OCI-LY7 (cell line): Measurements from ENCODE around the gene FBXW8. TPM values are rescaled to one million over a fixed set of nuclear protein-coding genes. Genes with fewer than 3 reads are reported as not detected.

Experiments used
- BruUV-seq: library from RNA; stranded (reverse); fragments of 400-500 nt; replicated peaks from 2 replicates; lab custom pipeline; 2021; lab: Mats Ljungman, UMichigan
- CTCF ChIA-PET: fragments of 300-600 bp; sonication (Branson Sonifier 250); formaldehyde crosslinking; loops from one replicate; lab custom pipeline; 2022; ENCODE audit warnings: antibody characterized with exemption; ENCODE audit not compliant: unreplicated experiment; lab: Charles Lee
- POLR2A ChIA-PET: fragments of 300-600 bp; sonication (Branson Sonifier 250); formaldehyde crosslinking; loops from one replicate; lab custom pipeline; 2022; ENCODE audit warnings: antibody characterized with exemption; lab: Charles Lee
- DNase-seq: peaks from one replicate; pipeline ENCODE4 v3.0.0-alpha.2; 2015; ENCODE audit warnings: low spot score
- H2AFZ ChIP-seq: fragments of 200-600 bp; sonication (generic), shearing (Covaris generic); 2 replicates; pipeline ENCODE4 v1.6.1; 2014; ENCODE audit warnings: mild to moderate bottlenecking, antibody characterized with exemption, low read length, moderate library complexity
- H3K27ac ChIP-seq: fragments of 200-600 bp; sonication (generic); 2 replicates; pipeline ENCODE4 v1.5.1; 2014; ENCODE audit warnings: mixed run types, low read depth, mild to moderate bottlenecking, moderate library complexity, low read length, inconsistent platforms; ENCODE audit not compliant: poor library complexity, severe bottlenecking
- H3K36me3 ChIP-seq: fragments of 200-600 bp; sonication (generic); 2 replicates; pipeline ENCODE4 v1.6.1; 2014; ENCODE audit warnings: mild to moderate bottlenecking, antibody characterized with exemption, low read length, moderate library complexity, mixed read lengths; ENCODE audit not compliant: insufficient read depth
- H3K4me1 ChIP-seq: fragments of 200-600 bp; sonication (generic); 2 replicates; pipeline ENCODE4 v1.5.1; 2014; ENCODE audit warnings: mild to moderate bottlenecking, low read length; ENCODE audit not compliant: insufficient read depth, poor library complexity, severe bottlenecking
- H3K4me2 ChIP-seq: fragments of 200-600 bp; sonication (generic); 2 replicates; pipeline ENCODE4 v1.6.1; 2014; ENCODE audit warnings: mild to moderate bottlenecking, low read length
- H3K4me3 ChIP-seq: fragments of 200-600 bp; sonication (generic); 2 replicates; pipeline ENCODE4 v1.5.1; 2014; ENCODE audit warnings: mild to moderate bottlenecking, low read depth, low read length; ENCODE audit not compliant: poor library complexity, severe bottlenecking
- H3K79me2 ChIP-seq: fragments of 200-600 bp; sonication (generic); 2 replicates; pipeline ENCODE4 v1.6.1; 2016; ENCODE audit warnings: low read depth, mild to moderate bottlenecking, low read length, moderate library complexity, mixed read lengths; ENCODE audit not compliant: insufficient read depth
- H3K9me2 ChIP-seq: fragments of 200-600 bp; sonication (generic); 2 replicates; pipeline ENCODE4 v1.6.1; 2016; ENCODE audit warnings: mild to moderate bottlenecking, low read length, mixed read lengths; ENCODE audit not compliant: insufficient read depth
- H3K9me3 ChIP-seq: fragments of 200-600 bp; sonication (generic); 2 replicates; pipeline ENCODE4 v1.6.1; 2014; ENCODE audit warnings: mild to moderate bottlenecking, mixed run types, low read length, mixed read lengths
- H4K20me1 ChIP-seq: fragments of 200-600 bp; sonication (generic); 2 replicates; pipeline ENCODE4 v1.6.1; 2014; ENCODE audit warnings: mild to moderate bottlenecking, antibody characterized with exemption, low read length, moderate library complexity, mixed read lengths; ENCODE audit not compliant: insufficient read depth
- CTCF ChIP-seq: fragments of 200-600 bp; sonication (generic); conservative IDR thresholded peaks from 2 replicates; pipeline ENCODE4 v1.5.1; 2014; ENCODE audit warnings: mild to moderate bottlenecking, antibody characterized with exemption, low read length, moderate library complexity, mixed read lengths
- EZH2phosphoT487 ChIP-seq: fragments of 200-600 bp; sonication (generic); IDR thresholded peaks from 2 replicates; pipeline ENCODE4 v1.6.1; 2018; ENCODE audit warnings: low read depth, borderline replicate concordance, mild to moderate bottlenecking, mixed run types, antibody characterized with exemption, low read length, moderate library complexity, mixed read lengths
- intact Hi-C: fragments of 100-400 bp; cut with micrococcal nuclease; formaldehyde crosslinking; loops from one replicate; pipeline ENCODE4 v1.10.0; 2022; ENCODE audit not compliant: unreplicated experiment
- total RNA-seq, 2 experiments: library from RNA; depleted of rRNA in 1 of 2; stranded (reverse); fragments of >200 nt in 1 of 2; shearing (Covaris generic) in 1 of 2; gene quantifications; 2 replicates each; pipeline ENCODE4 v1.2.3, GENCODE V29; 2014 to 2022

The FBXW8 gene
- total RNA-seq, 2 experiments from 2014 or later, result 29.8 to 34.0 TPM

DNA sequence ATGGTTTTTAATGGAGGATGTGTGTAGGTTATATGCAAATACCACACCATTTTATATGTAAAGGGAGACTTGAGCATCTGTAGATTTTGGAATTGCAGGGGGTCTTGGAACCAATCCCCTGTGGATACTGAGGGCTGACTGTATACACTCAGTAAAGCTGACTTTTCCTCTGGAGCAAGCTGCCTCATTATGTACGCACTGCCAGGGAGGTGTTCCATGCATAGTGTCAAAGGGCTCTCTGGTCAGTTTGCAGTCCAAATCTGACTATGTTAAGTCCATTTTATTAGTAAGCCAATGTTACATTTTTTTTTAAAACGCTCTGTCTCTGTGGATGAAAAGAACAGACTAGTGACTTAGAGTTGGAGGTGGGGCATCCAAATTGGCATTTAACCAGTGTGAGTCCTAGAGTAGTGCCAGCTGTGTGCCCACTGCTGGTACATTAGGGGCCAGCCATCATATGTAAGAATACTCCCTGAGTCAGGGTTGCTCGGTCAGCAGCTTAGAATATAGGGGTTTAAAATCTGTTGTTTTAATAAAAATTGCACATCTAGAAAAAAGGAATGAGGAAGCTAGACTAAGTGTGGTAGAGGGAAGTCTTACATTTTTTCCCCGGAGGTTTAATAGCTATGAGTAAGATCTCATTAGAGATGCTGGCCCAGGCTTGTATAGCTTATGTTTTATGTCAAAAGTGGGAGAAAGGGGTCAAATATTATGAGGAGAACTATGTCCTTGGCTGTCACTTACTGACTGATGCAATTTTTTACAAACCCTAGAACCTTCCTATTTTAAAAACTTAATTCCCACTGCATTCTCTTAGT, 101.4 kb downstream of the FBXW8 start:
- no TSS peak for BruUV-seq
- H2AFZ ChIP-seq, result no peak overlapping the region
- H3K4me2 ChIP-seq, result no peak overlapping the region
- H3K9me2 ChIP-seq, result no peaks in the 10 kb centered on the region
- CTCF ChIA-PET, result no interaction called here
- no peak for DNase-seq
- no peak overlapping the region for H3K27ac ChIP-seq
- TF ChIP-seq CTCF, result no peak
- TF ChIP-seq EZH2phosphoT487, result no peak
- H3K4me1 ChIP-seq, result no peaks in the 10 kb centered on the region
- peaks cover 24% of the 10 kb centered on the region for H3K36me3 ChIP-seq
- no peaks in the 10 kb centered on the region for H3K79me2 ChIP-seq
- intact Hi-C loops, result no loop called here
- no peaks in the 10 kb centered on the region for H4K20me1 ChIP-seq
- POLR2A ChIA-PET, result interaction anchor here (0.6 to 1.5 kb wide), 5 partner anchors 9 to 115 kb away, joined by 3 to 7 read pairs (median 4); no protein-coding TSS in a partner anchor
- no peaks in the 10 kb centered on the region for H3K9me3 ChIP-seq
- H3K4me3 ChIP-seq, result no peak overlapping the region

GRCh38 chr12:117013726-117014125, 103.0 kb downstream of the FBXW8 start:
- Histone ChIP-seq H2AFZ (no peak overlapping the region), H3K9me3 (no peaks in the 10 kb centered on the region), H4K20me1 (no peaks in the 10 kb centered on the region), H3K4me3 (no peak overlapping the region), H3K4me2 (no peak overlapping the region), H3K36me3 (peaks cover 24% of the 10 kb centered on the region), H3K9me2 (no peaks in the 10 kb centered on the region), H3K79me2 (no peaks in the 10 kb centered on the region), H3K27ac (no peak overlapping the region), H3K4me1 (no peaks in the 10 kb centered on the region)
- ChIA-PET CTCF (interaction anchor here (1.0 kb wide), 1 partner anchor 13 kb away, joined by 3 read pairs; no protein-coding TSS in a partner anchor), POLR2A (no interaction called here)
- intact Hi-C loops, result no loop called here
- TF ChIP-seq EZH2phosphoT487, result no peak
- TF ChIP-seq CTCF, result no peak
- DNase-seq, result no peak
- BruUV-seq, result no TSS peak
